Activated CD8-positive, alpha-beta memory T cell treated with anti-CD3 and anti-CD28 coated beads for 48 hours (primary cell): Measurements from ENCODE around the gene PTPRK.

Source experiments
- DNase-seq, 3 experiments: peaks; one replicate each; pipeline ENCODE4 v3.0.0-alpha.2; 2020; ENCODE audit warnings: low read depth in 2 of 3, low spot score in 2 of 3

Gene PTPRK

GRCh38 chr6:128516514-128516898 lies 3.9 kb downstream of the PTPRK start:
- no peak for DNase-seq

- DNase-seq = no peak
Measured at GRCh38 chr6:128515550-128516513, 4.6 kb downstream of the PTPRK start.

- DNase-seq = no peak
Measured at GRCh38 chr6:128513878-128514277, 6.5 kb downstream of the PTPRK start.

- DNase-seq = no peak
Measured at GRCh38 chr6:128512296-128512695, 8.1 kb downstream of the PTPRK start.

- DNase-seq = no peak
Measured at GRCh38 chr6:128511506-128511905, 8.9 kb downstream of the PTPRK start.

GRCh38 chr6:128509709-128510108 lies 10.7 kb downstream of the PTPRK start:
- DNase-seq = no peak

- DNase-seq = no peak
Measured at GRCh38 chr6:128508588-128509296, 11.7 kb downstream of the PTPRK start.

GRCh38 chr6:128507337-128508310 lies 12.8 kb downstream of the PTPRK start:
- DNase-seq = no peak

- DNase-seq = no peak
Measured at GRCh38 chr6:128505603-128506002, 14.8 kb downstream of the PTPRK start.

- DNase-seq = no peak
Measured at GRCh38 chr6:128504003-128504654, 16.3 kb downstream of the PTPRK start.

GRCh38 chr6:128500749-128501600 lies 19.4 kb downstream of the PTPRK start:
- DNase-seq = no peak

- no peak for DNase-seq
Measured at GRCh38 chr6:128500014-128500413, 20.4 kb downstream of the PTPRK start.

GRCh38 chr6:128499079-128499731 lies 21.2 kb downstream of the PTPRK start:
- DNase-seq = no peak

- no peak for DNase-seq
Measured at GRCh38 chr6:128498234-128498633, 22.2 kb downstream of the PTPRK start.

GRCh38 chr6:128495536-128496333 lies 24.7 kb downstream of the PTPRK start:
- DNase-seq = no peak

- DNase-seq = no peak
Measured at GRCh38 chr6:128494440-128494839, 26.0 kb downstream of the PTPRK start.

GRCh38 chr6:128493877-128494276 lies 26.5 kb downstream of the PTPRK start:
- DNase-seq = no peak

GRCh38 chr6:128492386-128492785 lies 28.0 kb downstream of the PTPRK start:
- no peak for DNase-seq
